COLO829 (cell line): ENCODE data around the gene TEKT5.
"Not testable (repeated sequence)": the region's sequence is repeated elsewhere in the genome, so short reads cannot be mapped to it uniquely, and the experiment has no call there.

ENCODE experiments used
- DNase-seq: peaks from one replicate; pipeline ENCODE4 v3.0.0; 2012; ENCODE audit warnings: low spot score

The TEKT5 gene

DNA sequence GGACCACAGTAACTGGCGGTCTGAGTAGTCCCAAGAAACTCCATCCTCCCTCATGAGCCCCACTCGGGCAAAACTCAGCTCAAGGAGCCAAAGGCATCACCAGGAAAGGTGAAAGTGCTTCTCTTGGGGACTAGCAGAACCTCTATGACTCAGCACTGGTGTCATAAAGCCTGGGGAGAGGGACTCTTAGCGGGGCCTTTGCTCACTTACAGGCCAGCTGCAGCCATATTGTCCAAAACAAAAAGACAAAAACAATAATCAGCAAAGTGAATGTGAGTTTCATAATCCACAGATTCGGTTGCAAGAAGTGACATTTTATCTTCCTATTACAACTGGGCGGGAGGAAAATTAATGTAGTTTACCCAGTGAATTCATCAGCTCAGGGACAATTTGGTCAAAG lies at the start of gene TEKT5:
Gene TEKT5 (minus strand): TSS at position 101 of the 400 bp plus-strand sequence. CDS start 57 bp downstream, at position 44.
- no peak for DNase-seq

GRCh38 chr16:10743610-10744369 lies 49.1 kb upstream of the TEKT5 start, which contains the start of gene NUBP1:
TSS of gene NUBP1 (plus strand) at chr16:10743842. CDS start at chr16:10743864, 22 bp downstream.
- DNase-seq: peak; percentile 99

DNA sequence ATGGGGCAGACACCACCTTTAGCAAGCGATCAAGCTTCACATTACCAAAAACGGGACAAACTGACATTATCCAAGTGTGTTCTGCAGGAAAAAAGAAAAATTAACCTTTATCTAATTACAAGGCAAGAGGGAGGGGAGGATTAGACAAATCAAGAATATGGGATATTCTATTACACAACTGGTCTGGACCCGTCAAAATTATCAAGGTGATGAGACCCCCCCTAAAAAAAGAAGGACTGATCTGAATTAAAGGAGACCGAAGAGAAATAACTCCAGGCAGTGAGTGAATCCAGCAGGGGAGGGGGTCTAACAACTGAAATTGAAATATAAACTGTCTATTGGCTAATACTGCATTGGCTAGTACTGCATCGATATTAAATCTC lies 48.5 kb upstream of the TEKT5 start:
- no peak for DNase-seq

- DNase-seq: no peak
Measured at GRCh38 chr16:10741844-10742243, 47.1 kb upstream of the TEKT5 start.

- DNase-seq: not testable (repeated sequence)
Measured at GRCh38 chr16:10741249-10741648, 46.5 kb upstream of the TEKT5 start.

GRCh38 chr16:10740845-10741208 lies 46.1 kb upstream of the TEKT5 start:
- DNase-seq: no peak

DNA sequence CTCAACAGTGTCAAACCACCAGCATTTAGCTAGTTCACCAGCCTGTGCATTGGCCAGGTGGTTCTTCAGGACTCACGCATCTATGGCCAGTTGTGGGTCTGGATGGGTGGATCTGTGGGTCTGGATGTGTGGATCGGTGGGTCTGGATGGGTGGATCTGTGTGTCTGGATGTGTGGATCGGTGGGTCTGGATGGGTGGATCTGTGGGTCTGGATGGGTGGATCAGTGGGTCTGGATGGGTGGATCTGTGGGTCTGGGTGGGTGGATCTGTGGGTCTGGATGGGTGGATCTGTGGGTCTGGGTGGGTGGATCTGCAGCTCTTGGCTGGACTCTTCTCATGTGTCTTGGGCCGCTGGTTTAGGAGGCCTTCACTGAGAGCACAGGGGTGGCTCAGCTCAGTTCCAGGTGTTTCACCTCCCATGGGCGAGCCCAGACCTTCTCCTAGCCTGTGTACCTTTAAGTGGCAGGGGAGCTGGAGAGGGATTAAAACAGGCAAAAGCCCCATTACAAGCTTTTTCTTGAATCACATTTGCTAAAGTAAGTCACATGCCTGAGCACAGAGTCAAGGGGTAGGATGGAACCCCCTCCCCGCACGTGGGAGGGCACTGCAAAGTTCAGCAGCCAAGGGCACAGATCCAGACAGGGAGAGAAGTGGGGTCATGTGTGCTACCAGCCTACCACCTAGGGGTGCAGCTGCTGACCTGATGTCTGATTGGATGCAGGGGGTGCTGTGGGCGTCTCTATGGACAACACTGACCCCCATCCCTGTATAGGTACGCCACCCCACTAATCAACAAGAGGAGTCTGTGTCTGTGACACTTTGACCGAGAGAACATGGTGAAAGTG lies 45.5 kb upstream of the TEKT5 start:
- DNase-seq: no peak

- peak; percentile 17 for DNase-seq
Measured at GRCh38 chr16:10738231-10739077, 43.7 kb upstream of the TEKT5 start.

DNA sequence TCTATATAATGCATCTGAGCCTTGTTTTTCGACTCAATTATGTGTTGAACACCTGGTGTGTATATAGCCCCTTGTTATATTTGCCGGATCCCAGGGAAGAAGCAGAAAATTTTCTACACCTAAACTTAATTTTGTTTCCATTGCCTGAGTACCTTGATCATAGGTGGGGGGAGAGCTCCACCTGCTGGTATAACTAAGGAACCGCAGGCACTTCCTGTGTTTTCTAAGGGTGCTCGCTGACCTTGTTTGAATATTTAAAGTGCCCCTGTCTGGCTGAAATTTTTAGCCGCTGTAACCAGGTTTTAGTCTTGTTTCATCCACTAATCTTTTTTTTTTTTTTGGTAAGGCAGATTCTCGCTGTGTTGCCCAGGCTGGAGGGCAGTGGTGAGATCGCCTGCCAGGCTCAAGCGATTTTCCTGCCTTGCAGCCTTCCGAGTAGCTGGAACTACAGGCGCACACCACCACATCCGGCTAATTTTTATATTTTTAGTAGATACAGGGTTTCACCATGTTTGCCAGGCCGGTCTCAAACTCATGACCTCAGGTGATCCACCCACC lies 42.4 kb upstream of the TEKT5 start:
- peak; percentile 69 for DNase-seq

DNA sequence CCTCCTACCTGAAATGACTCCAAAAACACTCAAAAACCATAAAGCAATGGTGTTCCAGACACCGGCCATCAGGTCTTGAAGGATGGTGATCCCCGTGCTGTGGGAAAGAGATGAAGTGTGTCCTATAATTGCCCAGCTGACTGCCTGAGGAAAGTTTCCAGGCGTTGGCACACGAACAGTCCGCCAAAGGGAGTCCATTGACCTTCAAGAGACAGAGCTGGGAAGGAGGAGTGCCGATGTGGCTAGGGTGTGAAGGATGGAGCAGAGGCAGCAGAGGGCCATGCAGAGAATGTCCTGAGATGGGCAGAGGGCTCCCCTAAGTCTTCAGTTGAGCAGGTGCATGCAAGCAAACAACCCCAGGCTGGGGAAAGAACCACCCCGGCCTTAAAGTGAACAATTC lies 37.1 kb upstream of the TEKT5 start:
- no peak for DNase-seq

DNA sequence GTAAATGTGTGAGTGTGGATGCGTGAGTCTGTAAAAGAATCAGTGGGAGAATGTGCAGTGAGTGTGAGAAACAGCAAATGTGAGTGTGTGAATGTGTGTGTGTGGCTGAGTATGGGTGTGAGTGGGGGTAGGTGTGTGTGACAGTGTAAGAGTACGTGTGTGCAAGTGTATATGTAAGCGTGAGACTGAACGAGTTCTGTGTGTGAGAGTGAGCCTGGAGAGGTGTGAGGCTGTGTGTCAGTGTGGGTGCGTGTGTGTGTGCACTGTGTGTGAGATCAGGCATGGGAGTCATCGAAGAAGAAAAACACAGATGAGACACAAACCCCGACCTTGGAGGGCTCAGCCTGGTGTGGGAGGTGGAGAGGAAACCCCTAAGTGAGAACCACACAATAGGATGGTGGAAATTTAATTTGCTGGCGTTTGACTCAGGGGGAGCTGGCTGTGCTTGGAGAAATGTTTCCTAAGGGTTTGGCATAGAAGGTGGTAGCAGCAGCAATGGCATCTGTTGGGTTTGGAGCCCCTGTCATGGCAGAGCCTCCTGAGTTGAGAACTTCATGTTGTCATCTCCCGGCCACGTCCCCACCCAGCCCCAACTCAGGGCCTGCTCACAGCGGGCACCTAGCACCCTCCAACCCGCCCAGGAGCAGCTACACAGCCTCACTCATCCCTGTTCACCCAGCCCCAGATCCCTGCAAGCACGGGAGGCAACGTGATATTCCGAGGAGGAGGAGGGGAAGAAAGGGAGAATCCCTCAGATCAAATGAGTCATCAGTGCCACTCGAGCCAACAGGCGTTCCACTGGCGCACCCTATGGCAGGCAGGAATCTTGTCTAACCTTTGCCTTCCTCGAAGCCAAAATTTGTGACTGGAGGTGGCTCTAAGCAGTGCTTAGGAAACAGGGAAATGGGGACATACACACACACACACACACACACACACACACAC lies 34.6 kb upstream of the TEKT5 start:
- peak; percentile 79 for DNase-seq

- no peak for DNase-seq
Measured at GRCh38 chr16:10728003-10728887, 33.5 kb upstream of the TEKT5 start.

GRCh38 chr16:10708969-10709368 lies 14.2 kb upstream of the TEKT5 start:
- no peak for DNase-seq

GRCh38 chr16:10699756-10700155 lies 5.0 kb upstream of the TEKT5 start:
- DNase-seq: no peak

DNA sequence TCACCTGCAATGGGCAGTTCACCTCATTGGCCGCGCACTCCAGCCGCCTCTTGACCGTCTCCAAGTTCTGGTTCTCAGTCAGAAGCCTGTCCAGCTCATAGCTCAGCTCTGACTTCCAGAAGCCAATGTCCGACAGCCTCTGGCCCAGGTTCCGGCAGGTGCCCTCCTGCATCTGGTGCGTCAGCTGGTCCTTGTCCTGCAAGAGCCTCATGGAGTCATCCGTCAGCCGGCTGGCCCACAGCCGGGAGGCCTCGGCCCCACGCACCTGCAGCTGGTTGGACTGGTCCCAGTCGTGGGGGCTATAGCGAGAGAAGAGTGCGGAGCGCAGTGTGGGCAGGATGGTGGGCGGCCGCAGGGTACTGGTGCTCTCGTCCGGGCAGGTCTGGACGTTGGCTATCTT lies 424 bp downstream of the TEKT5 start:
- DNase-seq: no peak

GRCh38 chr16:10693889-10694288 lies 841 bp downstream of the TEKT5 start:
- no peak for DNase-seq

GRCh38 chr16:10692470-10692869 lies 2.3 kb downstream of the TEKT5 start:
- no peak for DNase-seq

- DNase-seq: no peak
Measured at GRCh38 chr16:10688726-10689125, 6.0 kb downstream of the TEKT5 start.

DNA sequence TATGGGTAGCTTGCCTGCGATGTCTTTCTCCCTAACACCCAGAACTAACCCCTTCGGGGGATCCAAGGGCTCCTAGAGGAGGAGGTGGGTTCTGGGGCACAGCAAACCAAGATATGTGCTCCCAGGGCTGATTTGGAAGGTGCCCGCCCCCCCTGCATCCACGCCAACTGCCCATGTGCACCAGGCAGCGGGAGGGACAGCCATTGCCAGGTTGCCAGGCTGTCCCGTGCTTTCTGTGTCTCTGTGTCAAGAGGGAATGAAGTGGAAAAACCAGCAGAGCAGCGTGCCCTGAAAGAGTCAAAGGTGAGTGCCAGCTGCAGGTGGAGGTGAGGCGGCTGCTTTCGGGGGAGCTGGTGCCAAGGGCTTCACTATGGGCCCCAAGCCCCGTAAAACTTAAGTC lies 6.4 kb downstream of the TEKT5 start:
- no peak for DNase-seq

GRCh38 chr16:10685709-10686108 lies 9.0 kb downstream of the TEKT5 start:
- no peak for DNase-seq
